GM19023 (cell line): ENCODE data around the gene SND1.
A peak's percentile ranks its signal among the peaks of the same experiment; 100 is the strongest.
"Not testable (repeated sequence)": the region's sequence is repeated elsewhere in the genome, so short reads cannot be mapped to it uniquely, and the experiment has no call there.

ENCODE experiments used
- ATAC-seq: cut with Tn5 transposase; IDR thresholded peaks from one replicate; pipeline ENCODE4 v1.9.1; 2021; ENCODE audit warnings: mild to moderate bottlenecking, moderate library complexity; ENCODE audit not compliant: unreplicated experiment

The SND1 gene

DNA sequence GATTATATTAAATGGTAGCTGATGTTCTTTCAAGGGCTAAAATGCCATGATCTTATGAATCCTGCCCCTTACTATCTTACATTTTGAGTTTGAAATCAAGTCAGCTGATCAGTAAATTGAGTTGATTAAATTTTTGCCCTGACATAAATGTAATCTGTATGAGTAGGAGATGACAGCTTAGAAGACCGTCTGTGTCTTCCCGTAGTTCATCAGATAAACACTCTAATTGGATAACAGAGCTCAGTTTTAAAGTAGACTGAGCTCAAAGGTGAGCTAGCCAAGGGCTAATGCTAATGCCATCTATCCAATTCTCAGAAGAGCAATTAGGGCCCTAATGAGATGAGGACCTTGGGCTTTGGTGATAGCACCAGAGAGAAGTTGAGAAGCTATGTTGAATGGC, 296.3 kb downstream of the SND1 start:
- no peak for ATAC-seq

DNA sequence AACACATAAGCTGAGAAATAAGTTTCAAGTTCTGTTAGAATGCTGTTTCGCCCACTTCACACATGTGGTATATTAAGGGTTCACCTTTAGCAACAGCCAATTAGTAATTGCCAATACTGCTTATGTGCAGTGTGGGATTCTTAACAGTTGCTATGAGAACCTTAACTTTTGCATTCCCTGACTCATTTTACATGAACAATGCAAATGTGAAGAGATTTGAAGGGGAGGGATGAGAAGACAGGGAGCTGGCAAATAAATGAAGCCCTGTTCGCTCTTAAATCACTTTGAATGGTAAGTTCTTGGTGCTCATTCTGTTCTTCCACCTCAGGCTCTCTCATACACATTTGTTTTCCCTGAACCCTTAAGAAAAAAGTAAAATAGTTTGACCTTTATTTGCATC, 296.9 kb downstream of the SND1 start:
- ATAC-seq: no peak

DNA sequence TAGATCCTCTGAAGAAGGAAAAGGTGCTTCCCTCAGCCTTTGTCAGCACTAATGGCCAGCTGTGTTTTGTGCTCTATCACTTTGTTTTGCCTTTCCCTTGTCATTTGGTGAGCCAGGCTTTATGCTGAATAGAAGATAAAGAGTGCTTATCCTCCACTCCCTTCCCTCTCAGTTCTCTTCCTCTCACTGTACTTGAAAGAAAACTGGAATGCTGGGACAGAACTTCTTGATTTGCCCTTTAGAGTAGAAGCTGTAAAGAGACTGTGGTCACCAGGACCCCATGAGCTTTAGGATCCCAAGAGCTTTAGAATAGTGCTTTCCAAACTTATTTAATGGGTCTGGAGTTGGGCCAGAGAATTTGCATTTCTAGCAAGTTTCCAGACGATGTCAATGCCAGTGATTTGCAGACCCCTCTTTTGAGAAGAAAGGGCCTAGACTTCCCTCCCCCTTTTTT, 297.8 kb downstream of the SND1 start:
- ATAC-seq: no peak

DNA sequence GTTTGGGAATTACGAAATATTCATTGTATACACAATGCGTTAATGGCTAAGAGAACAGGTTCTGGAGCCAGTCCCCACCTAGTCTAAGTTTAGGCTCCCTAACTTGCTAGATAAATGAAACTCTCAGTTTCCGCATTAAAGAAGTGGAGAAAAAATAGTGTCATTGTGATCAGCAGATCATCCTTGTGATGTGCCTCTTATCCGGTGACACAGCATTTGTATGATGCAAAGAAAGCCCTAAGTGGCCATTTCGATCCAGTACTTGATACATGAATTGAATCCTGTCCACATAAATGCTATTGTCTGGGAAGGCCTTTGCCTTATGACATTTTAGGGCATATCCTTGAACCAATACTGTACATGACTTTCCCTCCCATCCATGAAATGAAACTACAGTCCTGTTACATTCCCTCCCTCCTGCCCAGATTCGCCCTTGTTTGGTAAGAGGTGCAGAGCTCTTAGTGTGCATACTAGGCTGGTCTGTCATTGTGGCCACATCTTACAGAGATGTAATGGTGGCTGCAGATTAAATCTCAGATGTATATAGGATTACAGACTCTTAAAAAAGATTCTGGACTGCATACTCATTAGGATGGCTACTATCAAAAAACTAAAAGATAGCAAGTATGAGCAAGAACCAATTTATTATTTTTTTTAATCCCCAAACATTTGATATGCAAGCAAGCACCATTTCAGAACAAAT, 298.4 kb downstream of the SND1 start:
- ATAC-seq: no peak

DNA sequence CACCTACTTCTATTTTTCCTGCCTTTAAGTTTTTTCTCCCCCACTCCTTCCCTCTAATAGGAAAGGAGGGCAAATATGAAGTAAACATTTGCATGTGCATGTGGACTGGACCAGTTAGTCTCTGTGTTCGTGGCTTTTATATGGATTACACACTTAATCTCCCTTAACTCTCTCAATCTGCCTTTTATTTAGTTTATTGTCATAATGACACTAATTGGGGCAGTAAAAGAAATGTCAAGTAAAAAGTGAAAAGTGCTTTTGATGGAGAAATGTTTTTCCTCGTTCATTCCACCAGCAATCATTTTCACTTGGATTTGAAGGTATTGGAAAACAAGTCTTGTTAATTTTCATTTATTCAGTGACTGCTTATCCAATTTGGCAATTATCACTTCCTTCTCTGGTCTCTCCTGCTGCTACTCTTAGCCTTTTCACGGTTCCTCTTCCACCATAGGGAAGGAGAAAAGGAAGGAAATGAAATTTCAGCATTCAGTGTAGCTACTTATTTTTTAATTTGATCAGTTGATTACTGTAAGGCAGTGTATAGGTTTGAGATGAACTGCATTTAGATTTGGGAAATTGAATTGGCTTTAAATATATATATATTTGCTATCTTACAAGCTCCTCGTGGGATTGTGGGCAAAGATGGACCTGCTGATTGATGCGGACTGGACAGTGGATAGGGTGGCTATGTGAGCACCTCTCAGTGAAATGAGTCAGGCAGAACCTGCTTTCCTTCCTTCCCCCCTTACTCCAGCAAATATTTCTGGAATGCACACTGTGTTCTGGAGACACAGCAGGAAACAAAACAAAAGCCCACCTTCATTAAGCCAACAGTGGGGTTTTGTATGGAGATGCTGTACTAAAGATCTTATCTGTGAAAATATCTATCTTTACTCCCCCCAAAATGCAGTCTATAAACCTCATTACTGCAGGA, 301.7 kb downstream of the SND1 start:
- no peak for ATAC-seq

DNA sequence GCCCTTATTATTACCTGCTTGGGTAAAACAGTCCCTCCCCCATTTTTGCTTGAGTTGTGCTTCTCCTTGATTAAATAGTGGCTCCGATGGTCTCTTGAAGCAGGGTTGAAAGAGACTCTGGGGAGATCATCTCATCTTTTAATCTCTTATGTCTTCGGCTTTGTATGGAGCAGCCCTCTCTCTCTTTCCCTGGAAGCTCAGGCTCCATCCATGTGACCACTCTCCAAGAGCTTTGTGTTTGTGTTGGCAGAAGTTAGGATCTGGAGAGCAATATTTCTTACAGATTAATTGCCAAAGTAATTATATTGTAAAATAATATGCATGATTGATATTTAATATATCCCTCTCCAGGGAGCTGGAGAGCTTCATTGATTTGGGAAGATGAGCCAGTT, 302.4 kb downstream of the SND1 start:
- no peak for ATAC-seq

DNA sequence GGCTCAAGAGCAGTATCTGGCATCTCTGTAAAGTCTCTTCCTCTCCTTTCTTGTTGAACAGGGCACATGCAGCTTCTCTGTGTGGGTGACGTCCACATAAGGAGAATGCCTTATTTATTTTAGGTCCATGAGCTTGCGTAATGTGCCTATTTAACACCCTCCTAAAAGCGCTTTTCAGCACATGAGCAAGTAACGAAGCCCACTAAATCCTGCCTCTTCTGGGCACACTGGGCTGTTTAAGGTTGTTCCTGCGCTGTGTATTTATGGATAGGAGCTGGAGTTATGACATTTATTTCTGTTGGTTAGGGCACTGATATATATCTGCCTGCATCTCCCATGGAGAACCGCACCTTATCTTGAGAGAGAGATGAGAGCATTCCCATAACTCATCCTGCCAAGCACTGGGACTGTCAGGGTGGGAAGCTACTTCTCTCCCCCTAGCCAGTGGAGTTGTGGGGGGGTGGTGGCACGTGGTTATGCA, 303.1 kb downstream of the SND1 start:
- no peak for ATAC-seq

DNA sequence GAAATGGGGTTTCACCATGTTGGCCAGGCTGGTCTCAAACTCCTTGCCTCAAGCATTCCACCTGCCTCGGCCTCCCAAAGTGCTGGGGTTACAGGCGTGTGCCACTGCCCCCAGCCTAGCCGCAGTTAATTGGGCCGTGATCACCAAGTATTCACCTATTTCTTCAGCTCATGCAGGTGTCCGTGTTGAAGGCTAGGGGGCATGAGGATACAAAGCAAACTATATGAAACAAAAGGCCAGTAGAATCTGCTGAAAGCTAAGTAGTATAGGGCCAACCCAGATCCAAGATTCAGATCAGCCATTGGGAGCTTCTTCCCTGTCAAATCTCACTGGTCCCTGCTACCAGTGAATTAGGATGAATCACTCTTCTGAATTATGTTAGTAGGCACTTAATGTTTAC, 305.9 kb downstream of the SND1 start:
- ATAC-seq: no peak

DNA sequence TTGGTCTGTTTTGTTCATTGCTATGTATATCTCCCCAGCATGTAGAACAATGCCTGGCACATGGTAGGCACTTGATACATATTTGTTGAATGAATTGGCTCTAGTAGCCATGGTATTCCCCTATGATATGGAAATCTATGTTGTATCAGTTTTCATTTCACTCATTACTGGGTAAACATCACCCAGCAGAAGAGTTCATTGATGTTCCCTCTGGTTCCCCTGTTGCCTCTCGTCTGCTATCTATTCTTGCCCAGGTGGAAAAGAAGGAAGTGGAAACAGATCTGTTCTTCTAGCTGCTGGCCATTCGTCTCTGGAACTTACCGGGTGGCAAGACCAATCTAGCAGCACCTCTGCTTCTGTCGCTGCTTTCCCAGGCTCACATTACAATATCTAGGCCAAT, 307.8 kb downstream of the SND1 start:
- peak; percentile 62 for ATAC-seq

DNA sequence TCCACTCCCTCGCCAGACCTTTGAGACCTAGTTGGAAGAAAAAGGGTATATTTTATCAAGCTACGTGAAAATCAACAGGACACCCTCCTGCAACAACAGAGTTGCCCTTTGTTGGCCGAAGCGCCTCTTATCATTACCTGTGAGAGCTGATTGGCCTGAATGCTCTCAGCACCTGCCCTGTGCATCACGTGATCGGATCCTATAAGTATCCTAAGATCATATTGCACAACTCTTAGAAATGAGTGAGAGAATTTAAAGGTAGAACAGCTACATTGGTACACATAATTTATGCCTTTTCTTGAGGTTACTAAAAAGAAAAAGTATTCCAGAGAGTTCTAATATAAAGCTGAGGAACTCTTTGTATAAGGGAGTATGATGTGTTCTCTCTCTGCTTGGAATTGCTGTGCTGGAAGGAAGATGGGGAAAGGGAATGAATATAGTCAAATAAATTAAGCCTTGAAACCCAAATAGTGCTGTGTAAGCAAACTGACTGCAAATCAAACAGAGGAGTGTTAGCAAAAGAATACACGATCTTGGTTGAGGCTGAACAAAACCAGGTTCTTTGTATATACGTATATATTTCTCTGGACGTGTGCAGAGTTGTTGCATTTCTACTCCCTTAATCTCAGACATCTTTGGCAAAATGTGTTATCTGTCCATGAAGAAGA, 309.9 kb downstream of the SND1 start:
- ATAC-seq: no peak

DNA sequence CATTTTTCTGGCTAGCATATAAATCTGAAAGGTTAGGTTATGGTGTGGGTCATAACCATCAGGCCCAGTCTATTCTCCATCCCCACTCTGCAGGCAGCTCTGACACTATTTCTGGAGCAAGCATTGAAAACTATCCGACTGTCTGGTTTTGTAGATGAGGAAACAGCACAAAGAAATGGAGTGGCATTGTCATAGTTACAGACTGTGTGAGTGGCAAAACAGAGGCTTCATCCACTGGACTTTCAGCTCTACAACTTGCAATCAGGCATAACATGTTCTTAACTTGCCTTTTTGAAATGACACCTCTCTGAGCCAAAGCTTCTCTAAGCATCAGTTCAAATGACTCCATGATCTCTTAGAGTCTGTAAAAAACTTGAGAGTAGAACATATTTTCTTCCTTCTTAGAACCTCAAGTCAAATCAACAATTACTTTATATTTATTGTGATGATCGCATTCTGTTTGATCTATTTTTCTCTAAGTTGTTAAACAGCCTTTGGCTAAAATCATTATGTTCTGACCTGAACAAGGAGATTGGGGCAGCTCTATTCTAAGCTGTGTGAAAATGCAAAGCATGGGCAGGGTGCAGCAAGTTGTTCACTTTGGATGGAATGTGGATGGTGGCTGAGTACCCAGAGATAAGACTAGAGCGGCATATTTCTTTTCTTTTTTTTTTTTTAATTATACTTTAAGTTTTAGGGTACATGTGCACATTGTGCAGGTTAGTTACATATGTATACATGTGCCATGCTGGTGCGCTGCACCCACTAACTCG, 310.8 kb downstream of the SND1 start:
- no peak for ATAC-seq

DNA sequence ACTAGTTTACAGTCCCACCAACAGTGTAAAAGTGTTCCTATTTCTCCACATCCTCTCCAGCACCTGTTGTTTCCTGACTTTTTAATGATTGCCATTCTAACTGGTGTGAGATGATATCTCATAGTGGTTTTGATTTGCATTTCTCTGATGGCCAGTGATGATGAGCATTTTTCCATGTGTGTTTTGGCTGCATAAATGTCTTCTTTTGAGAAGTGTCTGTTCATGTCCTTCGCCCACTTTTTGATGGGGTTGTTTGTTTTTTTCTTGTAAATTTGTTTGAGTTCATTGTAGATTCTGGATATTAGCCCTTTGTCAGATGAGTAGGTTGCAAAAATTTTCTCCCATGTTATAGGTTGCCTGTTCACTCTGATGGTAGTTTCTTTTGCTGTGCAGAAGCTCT, 311.9 kb downstream of the SND1 start:
- not testable (repeated sequence) for ATAC-seq

DNA sequence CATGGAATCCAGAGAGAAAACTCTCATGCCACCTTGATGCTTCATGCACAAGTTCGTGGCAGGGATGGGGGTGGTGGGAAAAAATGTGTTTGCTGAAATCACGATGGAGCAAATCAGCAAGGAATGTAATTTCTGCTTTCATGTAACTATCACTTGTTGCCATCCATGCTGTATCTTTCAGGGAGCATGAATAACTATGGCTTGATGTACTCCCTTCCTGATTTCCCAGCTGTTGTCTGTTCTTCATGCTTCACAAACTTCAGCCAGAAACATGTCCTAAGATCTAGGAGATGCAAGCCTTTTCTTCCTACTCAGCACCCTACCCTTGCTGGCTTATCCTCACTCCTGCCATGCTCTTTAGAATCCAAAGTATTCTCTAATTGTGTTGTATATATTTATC, 315.3 kb downstream of the SND1 start:
- ATAC-seq: no peak

DNA sequence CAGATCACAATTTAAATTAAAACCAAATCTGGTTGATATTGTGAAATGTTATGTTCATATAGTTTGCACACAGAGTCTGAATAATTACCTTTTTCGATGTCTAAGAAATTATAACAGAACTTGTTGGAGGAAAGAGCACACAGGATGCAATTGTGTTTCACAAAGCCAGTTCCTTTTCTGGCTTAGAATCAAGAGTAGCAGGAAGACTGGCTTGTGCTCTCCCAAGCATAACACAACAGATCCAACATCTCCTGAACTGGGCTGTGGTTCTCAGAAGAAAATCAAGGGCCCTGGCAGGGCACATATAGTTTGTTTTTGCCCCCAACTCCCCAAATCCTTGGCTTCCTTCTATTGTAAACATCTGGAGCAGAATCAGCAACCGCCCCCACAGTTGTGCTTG, 316.6 kb downstream of the SND1 start:
- no peak for ATAC-seq

DNA sequence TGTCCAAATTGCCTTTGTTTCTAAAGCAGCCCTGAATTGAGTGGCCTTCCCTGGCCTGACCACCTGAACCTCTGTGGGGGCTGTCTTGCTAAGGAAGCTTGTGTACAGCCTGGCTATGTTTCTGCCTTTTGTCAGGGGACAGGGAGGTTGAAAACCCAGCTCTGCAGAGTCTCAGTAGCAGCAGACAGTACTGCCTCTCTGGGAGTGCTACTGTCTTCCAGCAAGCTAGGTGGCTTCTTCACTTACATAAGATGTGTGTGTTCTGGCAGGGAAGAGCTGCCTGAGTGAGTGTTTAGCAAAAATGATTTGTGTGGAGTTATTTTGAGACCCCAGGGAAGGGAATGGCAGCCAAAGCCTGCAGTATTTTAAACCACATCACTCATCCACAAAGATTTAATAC, 321.8 kb downstream of the SND1 start:
- ATAC-seq: no peak

DNA sequence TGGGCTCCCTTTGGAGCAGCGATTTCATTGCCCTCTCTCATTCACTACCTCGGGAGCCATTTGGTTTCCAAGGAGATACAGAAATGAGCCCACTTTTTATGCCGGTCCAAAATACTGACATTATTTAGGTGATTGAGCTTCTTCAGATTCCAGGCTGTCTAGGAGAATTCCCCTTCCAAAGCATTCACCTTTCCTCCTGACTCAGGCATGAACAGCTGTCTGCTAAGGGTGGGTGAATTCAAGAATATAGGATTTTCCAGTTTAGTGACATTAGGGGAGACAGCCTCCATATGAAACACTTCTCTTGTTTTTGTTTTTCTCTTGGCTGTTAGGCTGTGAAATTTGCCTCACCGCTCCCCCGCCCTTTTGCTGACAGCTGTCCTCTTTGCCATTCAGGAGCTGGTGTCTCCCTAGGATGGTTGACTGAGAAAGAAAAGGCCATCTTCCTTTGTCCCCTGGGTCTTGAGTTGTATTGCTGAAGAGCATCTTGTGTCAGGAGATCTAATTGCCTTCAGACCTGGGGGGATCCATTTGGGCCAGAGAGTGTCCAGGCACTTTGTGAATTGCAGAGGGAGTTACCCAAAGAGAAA, 322.5 kb downstream of the SND1 start:
- ATAC-seq: no peak

DNA sequence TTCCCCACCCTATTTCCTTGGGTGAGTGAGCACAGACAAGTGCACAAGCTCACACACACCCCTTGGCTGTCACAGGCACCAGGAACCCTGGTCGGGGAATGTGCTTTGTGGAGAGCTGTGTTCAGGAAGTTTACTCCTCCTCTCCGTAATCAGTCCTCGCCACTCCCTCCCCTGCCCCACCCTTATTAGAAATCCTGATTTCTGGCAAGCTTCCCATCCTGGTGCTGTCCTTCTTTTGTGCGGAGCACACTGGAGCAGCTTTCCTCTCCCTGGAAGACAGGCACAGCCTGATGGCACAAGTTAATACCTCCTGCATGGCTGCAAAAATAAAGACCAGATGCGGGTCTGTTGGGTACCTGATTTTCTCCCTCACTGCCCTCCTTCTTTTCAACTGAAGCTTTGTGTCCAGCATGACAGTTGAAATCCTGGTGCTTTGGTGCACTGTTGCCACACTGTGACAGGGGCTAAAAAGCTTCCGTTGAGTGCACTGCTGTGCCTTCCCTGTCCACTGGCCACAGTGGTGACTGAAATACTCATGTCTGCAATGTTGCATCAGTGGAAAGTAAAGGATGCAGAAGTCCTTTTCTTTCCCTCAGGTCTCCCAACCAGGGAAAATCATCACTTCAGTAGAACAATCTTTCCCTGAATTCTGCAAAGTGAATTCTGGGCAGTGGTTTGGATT, 324.2 kb downstream of the SND1 start:
- ATAC-seq: no peak

DNA sequence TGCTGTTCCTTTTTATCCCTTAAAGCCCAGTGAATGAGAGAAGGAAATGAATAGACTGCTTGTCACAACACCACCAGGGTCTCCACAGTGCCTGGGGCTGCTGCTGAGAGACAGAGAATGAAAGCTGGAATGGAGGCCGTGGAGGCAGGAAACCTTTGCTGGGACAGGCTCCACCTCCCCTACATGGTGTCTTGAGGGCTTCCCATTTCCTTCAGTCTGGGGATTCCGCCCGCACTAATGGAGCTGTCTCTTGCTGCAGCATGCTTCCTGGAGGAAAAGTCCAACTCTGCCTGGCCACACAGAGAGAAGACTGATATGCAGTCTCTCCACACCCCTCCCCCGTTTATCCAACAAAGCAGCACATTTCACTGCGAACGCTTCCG, 324.7 kb downstream of the SND1 start:
- ATAC-seq: no peak

DNA sequence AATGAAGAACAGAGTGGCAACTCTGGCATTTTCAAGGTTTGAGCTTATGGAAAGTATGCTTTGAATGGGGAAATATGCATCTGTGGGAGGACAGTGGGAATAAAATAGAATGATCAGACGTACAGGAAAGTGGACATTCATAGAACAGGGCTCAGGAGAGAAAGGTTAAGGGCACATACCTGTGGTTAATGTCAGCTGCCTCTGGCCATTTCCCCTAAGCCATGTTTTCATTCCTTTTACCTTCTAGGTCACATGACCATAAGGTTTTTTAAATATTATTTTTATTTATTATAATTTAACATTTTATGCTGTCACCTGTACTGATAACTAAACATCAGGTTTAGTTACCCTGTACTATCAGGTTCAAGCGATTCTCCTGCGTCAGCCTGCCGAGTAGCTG, 326.4 kb downstream of the SND1 start:
- ATAC-seq: no peak
